GM23338 (cell line): ENCODE measurements around the gene DTNA.

Source experiments
- CREB1 ChIP-seq: fragments of 250-450 bp; sonication (Bioruptor Pico); IDR thresholded peaks from 2 replicates; pipeline ENCODE4 v1.5.0; 2020; ENCODE audit warnings: low read depth, mild to moderate bottlenecking, moderate library complexity
- CTCF ChIP-seq, 2 experiments: fragments of 200-600 bp in 1 of 2; sonication (generic) in 1 of 2; conservative IDR thresholded peaks; 2 replicates each; pipeline versions ENCODE4 v1.5.1 to v1.6.1; 2016 to 2017; ENCODE audit warnings: antibody characterized with exemption in 2 of 2, low read depth in 2 of 2, mild to moderate bottlenecking in 2 of 2, moderate library complexity in 1 of 2
- EZH2phosphoT487 ChIP-seq: fragments of 200-600 bp; sonication (generic); IDR thresholded peaks from one replicate; pipeline ENCODE4 v1.8.1; 2018; ENCODE audit warnings: antibody characterized with exemption; ENCODE audit not compliant: unreplicated experiment
- REST ChIP-seq: IDR thresholded peaks from one replicate; pipeline ENCODE4 v1.6.1; 2018; ENCODE audit warnings: antibody characterized with exemption; ENCODE audit not compliant: unreplicated experiment
- ZNF331 ChIP-seq: fragments of 250-450 bp; sonication (Bioruptor Pico); IDR thresholded peaks from 2 replicates; pipeline ENCODE4 v1.5.0; 2020; ENCODE audit warnings: low read depth, mild to moderate bottlenecking, moderate library complexity
- ZNF462 ChIP-seq: fragments of 250-450 bp; sonication (Bioruptor Pico); IDR thresholded peaks from 2 replicates; pipeline ENCODE4 v1.5.0; 2020; ENCODE audit warnings: mild to moderate bottlenecking, moderate library complexity

- TF ChIP-seq REST = no peak
- TF ChIP-seq CREB1 = no peak
- TF ChIP-seq CTCF (conservative IDR thresholded peaks at IDR 0.05; ENCODE audit: low read depth in 2 of 2) = no peak
- no peak for TF ChIP-seq ZNF331
- TF ChIP-seq ZNF462 (CRISPR knock-in tag) = no peak
- TF ChIP-seq EZH2phosphoT487 = no peak
Observed at GRCh38 chr18:34694591-34695165, 15.4 kb upstream of the DTNA start.
